GM12892 (cell line): ENCODE data around the gene TEX28.

Experiments
- DNase-seq: peaks from one replicate; pipeline ENCODE4 v3.0.0; 2011; ENCODE audit not compliant: insufficient read length
- FAIRE-seq: peaks from 2 replicates; lab custom pipeline; 2011; peaks lifted over from hg19 to GRCh38; lab: Jason Lieb, UNC
- POLR2A ChIP-seq: IDR thresholded peaks from 2 replicates; pipeline ENCODE4 v1.6.1; 2011; ENCODE audit warnings: low read depth, low read length, control low read depth
- POLR2AphosphoS5 ChIP-seq: IDR thresholded peaks from 2 replicates; pipeline ENCODE4 v1.6.1; 2011; ENCODE audit warnings: low read depth, low read length, control low read depth
- TAF1 ChIP-seq: IDR thresholded peaks from 2 replicates; pipeline ENCODE4 v1.6.1; 2011; ENCODE audit warnings: low read depth, mild to moderate bottlenecking, control low read depth, low read length, borderline replicate concordance

The TEX28 gene

DNA sequence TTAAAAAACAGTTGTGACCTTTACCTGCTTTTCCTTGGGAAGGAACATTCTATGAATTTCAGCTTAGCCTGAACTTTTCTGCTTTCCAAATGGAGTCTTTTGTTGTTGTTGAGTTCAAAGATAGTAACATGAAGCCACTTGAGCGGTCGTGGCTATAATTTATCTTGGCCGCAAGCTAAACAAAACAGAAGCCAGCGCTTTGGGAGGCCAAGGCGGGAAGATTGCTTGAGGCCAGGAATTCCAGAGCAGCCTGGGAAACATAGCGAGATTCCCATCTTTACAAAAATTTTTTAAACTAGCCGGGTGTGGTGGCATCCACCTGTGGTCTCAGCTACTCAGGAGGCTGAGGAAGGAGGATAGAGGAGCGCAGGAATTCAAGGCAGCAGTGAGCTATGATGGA lies 30.6 kb upstream of the TEX28 start:
- TF ChIP-seq TAF1 (no peak), POLR2A (no peak), POLR2AphosphoS5 (no peak)
- no peak for FAIRE-seq
- no peak for DNase-seq

DNA sequence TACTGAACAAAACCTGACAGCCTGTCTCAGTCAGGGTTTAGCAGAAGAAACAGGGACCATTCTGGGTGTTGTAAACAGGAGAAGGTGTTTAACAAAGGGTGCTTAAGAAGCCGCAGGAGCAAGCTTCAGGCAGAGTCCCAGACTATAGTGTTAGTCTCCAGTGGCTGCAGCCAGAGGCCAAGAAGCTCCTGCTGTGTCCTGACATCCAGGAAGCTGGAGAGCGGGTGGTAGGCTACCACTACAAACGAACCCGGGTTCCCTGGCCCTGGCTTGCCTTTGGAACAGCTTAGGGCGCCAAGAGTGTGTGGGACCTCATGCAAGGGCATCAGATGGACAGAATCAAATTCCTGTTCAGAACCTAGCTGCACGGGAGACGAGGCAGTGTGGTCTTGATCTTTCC lies 28.6 kb upstream of the TEX28 start:
- no peak for DNase-seq

DNA sequence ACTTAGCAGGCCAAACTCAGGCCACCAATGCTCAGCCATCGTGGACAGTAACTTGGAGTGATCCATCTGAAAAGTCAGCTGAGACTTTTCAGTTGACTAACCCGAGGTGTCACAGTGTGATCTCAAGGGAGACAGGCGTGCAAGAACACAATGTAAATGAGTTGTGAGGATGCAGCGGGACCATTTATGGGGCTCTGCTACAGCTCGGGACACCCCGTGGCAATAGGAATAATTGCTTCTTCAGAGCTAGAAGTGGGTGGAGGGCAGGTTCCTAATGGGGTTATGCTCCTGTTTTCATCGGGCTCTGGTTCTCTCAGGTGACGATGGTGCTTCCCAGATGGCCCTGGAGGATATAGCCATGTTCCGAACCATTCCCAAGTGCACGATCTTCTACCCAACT lies 28.0 kb upstream of the TEX28 start:
- FAIRE-seq (no peak), DNase-seq (no peak)
- TF ChIP-seq TAF1 (no peak), POLR2AphosphoS5 (no peak), POLR2A (no peak)

More for the DNA sequence above, 28.6 kb upstream of the TEX28 start:
- FAIRE-seq, result no peak
- TF ChIP-seq POLR2A, result no peak

- FAIRE-seq, result no peak
- no peak for DNase-seq
- TF ChIP-seq TAF1, result no peak
- no peak for TF ChIP-seq POLR2AphosphoS5
- no peak for TF ChIP-seq POLR2A
Measured at GRCh38 chrX:154321594-154321993, 26.7 kb upstream of the TEX28 start.

DNA sequence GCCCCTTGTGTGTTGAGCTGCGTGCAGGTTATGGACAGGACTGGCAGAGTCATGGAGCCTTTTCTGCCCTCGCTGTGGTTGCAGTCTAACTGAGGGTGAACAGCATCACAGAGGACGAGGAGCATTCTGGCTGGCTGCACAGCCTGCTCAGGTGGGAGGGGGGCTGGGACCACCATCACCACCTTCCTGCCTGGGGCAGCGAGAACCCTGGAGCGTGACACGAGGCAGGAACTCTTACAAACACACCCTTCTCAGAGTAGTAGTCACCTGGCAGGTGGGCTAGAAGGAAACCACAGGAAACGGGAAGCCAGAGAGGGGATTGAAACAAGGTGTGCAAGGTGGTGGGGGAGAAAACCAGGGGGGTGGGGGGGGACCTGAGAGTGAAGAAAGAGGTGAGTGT lies 26.2 kb upstream of the TEX28 start:
- TF ChIP-seq POLR2A (no peak), TAF1 (no peak), POLR2AphosphoS5 (no peak)
- DNase-seq, result no peak
- FAIRE-seq, result no peak

DNA sequence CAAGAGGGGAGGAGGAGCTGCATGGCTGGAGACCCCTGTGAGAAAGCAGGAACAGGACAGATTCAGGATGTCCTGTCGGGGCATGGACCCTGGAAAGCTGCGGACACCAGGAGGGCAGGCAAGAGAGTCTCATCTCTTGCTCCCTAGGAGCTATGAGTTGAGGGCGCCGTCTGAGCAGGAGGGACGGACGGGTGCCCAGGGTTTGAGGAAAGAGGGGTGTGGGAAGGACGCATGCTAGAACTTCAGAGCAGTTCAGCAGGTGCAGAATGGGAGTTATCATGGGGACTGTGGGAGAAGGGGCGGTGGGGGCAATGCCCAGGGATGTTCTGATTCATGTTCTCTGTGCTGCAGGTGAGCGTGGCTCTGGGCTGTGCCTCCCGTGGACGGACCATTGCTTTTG lies 25.5 kb upstream of the TEX28 start:
- no peak for FAIRE-seq
- no peak for TF ChIP-seq TAF1
- TF ChIP-seq POLR2AphosphoS5, result no peak
- no peak for TF ChIP-seq POLR2A
- no peak for DNase-seq

GRCh38 chrX:154317391-154317995 lies 22.6 kb upstream of the TEX28 start:
- TF ChIP-seq POLR2AphosphoS5 (no peak), TAF1 (no peak), POLR2A (no peak)
- no peak for DNase-seq
- FAIRE-seq, result no peak

DNA sequence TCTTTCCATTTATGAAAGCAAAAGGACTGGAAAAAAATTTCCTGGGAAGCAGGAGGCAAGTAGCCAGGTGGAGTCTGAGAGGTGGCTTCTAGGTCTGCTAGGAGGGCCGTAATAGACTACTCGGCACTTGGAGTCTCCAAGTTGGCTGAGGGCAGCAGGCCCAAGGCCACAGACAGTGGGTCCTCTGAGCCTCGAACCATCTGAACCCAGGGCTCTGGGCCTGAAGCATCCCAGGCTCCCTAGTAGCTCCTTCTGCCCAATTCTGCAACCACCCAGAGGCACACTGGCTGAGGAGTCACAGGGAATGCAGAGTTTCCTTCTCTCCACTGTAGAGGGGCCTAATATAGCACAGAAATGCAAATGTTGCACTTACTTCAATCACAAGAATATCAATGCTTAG lies 20.5 kb upstream of the TEX28 start:
- DNase-seq (no peak), FAIRE-seq (no peak)
- TF ChIP-seq POLR2AphosphoS5 (no peak), TAF1 (no peak), POLR2A (no peak)

GRCh38 chrX:154313147-154313546 lies 18.2 kb upstream of the TEX28 start:
- no peak for FAIRE-seq
- TF ChIP-seq POLR2AphosphoS5, result no peak
- no peak for TF ChIP-seq POLR2A

DNA sequence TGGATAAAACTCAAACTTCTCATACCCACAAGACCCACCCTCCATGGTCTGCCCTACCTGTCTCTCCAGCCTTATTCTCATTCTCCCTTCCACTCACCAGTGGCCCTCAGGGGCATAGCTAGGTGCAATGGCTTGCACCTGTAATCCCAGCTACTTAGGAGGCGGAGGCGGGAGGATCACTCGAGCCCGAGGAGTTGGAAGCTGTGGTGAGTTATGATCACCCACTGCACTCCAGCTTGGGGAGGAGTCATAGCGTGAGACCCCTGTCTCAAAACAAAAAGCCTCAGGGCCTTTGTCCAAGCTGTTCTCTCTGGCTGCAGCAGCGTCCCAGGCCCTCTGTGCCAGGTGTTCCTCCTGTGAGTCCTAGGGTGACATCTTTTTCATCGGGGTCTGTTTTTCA lies 17.2 kb upstream of the TEX28 start:
- DNase-seq (no peak), FAIRE-seq (no peak)
- TF ChIP-seq POLR2A (no peak), POLR2AphosphoS5 (no peak), TAF1 (no peak)

More at GRCh38 chrX:154313147-154313546, 18.2 kb upstream of the TEX28 start:
- no peak for DNase-seq

DNA sequence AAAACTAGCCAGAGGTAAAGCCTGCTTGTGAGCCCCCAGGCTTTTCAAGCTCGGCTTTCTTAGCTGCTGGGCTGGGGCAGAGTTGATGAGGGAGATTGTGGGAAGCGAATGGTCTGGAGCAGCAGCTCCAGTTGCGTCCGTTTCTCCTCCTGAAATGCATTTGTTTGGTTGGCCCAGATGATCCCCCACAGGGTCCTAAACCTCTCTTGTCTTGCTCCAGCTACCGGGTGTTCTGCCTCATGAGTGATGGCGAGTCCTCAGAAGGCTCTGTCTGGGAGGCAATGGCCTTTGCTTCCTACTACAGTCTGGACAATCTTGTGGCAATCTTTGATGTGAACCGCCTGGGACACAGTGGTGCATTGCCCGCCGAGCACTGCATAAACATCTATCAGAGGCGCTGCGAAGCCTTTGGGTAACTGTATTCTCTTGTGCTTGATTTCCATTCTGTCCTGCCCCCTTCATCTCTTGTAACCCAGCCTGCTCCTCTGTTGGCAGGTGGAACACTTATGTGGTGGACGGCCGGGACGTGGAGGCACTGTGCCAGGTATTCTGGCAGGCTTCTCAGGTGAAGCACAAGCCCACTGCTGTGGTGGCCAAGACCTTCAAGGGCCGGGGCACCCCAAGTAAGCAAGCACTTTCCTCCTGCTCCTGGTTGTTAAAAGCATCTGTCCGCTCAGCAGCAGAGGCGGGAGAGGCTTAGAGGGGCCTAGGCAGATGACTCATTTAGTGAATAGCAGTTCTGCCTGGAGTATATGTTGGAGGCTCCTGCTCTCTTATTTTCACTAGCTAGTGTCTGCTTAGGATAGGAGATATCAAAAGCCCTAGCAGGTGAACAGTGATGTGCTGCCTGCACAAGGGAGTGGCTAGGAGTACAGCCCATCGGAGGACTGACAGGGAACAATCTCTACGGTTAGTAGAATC lies 16.0 kb upstream of the TEX28 start:
- FAIRE-seq (no peak), DNase-seq (no peak)
- TF ChIP-seq TAF1, result no peak
- TF ChIP-seq POLR2A, result no peak
- no peak for TF ChIP-seq POLR2AphosphoS5

DNA sequence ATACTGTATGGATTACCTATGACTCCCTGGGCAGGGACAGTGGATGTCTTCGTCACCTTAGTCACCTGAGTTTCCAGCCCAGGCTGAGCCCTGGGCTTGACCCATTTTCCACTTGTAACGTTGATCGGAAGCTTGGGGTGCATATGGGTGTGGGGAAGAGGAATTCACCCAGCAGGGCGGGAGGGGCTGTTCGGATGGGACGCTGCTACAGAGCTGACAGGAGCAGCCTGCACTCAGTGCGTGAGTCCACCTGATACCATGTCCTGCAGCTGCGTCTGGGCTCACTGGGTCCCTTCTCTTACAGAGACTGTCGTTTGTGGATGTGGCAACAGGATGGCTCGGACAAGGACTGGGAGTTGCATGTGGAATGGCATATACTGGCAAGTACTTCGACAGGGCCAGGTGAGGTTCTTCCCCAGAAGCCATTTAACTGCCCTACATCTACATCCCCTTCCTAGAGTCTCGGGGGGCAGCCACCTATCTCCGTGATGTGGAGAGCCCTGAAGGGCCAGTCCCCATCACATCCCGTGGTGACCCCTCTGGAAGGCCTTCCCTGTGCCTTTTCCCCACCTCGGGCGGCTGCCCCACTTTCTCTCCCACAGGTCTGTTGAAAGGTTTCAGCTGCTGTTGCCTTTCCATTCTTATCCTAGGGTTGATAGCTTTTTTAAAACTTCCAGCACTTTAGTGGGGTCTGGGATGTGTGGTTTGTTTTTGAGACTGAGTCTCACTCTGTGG lies 14.3 kb upstream of the TEX28 start:
- no peak for TF ChIP-seq POLR2A
- TF ChIP-seq POLR2AphosphoS5, result no peak
- TF ChIP-seq TAF1, result no peak

More for the DNA sequence above, 14.3 kb upstream of the TEX28 start:
- FAIRE-seq (no peak), DNase-seq (no peak)
